Kidney epithelial cell (primary cell): ENCODE data around the gene CHST15. TPM values are rescaled to one million over a fixed set of nuclear protein-coding genes. Genes with fewer than 3 reads are reported as not detected.
A peak's percentile ranks its signal among the peaks of the same experiment; 100 is the strongest.
"Not testable (repeated sequence)": the region's sequence is repeated elsewhere in the genome, so short reads cannot be mapped to it uniquely, and the experiment has no call there.

ENCODE experiments used
- DNase-seq: peaks from one replicate; pipeline ENCODE4 v3.0.0-alpha.2; 2010; ENCODE audit warnings: low read depth
- H3K27me3 ChIP-seq: 2 replicates; pipeline ENCODE4 v1.6.0; 2011; ENCODE audit warnings: low read length; ENCODE audit not compliant: control insufficient read depth, insufficient read depth
- H3K36me3 ChIP-seq: 2 replicates; pipeline ENCODE4 v1.5.1; 2011; ENCODE audit warnings: low read length; ENCODE audit not compliant: control insufficient read depth, insufficient read depth
- H3K4me3 ChIP-seq: 2 replicates; pipeline ENCODE4 v1.5.1; 2011; ENCODE audit warnings: low read depth, mild to moderate bottlenecking, control low read depth, low read length
- total RNA-seq: library from RNA; depleted of rRNA; stranded (reverse); fragments of >200 nt; gene quantifications from 2 replicates; pipeline ENCODE4 v1.2.3, GENCODE V29; 2015
- TF ChIP-seq, protein P1 (sequence below): IDR thresholded peaks from 2 replicates; pipeline ENCODE4 v1.5.1; 2011; ENCODE audit warnings: mild to moderate bottlenecking, moderate library complexity, low read length, control low read depth, inconsistent platforms; ENCODE audit not compliant: insufficient read depth, poor library complexity, severe bottlenecking

The CHST15 gene
- total RNA-seq, 1 donor from 2014 or later, result 18.1 TPM

DNA sequence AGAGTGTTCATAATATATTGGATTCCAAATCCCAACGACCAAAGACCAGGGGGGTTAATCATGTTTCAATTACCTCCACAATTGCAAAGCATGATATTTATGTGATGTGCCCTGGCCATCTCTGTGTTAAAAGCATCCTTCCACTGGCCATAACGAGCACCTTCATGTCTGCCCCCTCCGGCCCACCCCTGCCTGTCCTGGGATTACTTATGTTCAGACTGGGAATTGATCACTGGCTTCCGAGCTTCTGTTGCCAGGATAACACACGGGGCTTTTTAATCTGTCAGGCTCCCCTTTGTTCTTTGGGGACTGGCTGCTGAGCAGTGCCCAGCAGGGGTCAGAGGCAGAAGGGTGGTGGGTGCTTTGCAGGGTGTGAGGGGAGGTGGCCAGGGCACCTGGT lies 13.7 kb upstream of the CHST15 start:
- no peak for DNase-seq
- Histone ChIP-seq H3K36me3 (no peaks in the 10 kb centered on the region), H3K4me3 (no peak overlapping the region), H3K27me3 (peaks cover 3% of the 10 kb centered on the region)
- TF ChIP-seq, protein P1, sequence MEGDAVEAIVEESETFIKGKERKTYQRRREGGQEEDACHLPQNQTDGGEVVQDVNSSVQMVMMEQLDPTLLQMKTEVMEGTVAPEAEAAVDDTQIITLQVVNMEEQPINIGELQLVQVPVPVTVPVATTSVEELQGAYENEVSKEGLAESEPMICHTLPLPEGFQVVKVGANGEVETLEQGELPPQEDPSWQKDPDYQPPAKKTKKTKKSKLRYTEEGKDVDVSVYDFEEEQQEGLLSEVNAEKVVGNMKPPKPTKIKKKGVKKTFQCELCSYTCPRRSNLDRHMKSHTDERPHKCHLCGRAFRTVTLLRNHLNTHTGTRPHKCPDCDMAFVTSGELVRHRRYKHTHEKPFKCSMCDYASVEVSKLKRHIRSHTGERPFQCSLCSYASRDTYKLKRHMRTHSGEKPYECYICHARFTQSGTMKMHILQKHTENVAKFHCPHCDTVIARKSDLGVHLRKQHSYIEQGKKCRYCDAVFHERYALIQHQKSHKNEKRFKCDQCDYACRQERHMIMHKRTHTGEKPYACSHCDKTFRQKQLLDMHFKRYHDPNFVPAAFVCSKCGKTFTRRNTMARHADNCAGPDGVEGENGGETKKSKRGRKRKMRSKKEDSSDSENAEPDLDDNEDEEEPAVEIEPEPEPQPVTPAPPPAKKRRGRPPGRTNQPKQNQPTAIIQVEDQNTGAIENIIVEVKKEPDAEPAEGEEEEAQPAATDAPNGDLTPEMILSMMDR, result no peak

DNA sequence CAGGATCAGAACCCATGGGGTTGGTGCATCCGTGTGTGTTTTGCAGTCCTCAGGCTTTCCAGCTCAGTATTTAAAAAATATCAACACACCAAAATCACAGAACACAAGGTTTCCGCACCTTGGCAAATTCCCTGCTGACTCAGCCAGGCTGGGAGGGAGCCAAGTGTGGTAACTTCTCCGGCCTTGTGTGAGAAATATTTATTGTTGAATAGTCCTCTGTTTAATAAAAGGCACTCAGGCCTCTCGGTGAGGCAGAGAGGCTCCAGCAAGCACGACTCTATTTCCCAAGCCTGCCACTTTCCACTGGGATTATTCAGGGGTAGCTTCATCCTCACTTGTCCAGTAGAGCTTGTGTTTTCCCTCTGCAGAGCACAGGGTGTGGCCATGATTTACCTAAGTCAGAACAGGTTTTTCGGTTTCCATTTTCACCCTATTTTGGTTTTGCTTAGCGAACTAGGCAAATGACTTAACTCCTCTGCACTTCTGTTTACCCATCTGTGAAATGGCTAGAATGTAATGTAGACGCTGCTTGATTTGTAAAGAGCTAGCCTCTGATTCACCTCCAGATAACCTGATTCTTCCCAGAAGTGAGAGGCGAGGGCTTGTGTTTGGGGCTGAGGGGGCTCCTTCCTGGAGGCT lies 13.0 kb upstream of the CHST15 start:
- H3K36me3 ChIP-seq, result no peaks in the 10 kb centered on the region
- TF ChIP-seq, protein P1, result no peak
- H3K4me3 ChIP-seq, result no peak overlapping the region

DNA sequence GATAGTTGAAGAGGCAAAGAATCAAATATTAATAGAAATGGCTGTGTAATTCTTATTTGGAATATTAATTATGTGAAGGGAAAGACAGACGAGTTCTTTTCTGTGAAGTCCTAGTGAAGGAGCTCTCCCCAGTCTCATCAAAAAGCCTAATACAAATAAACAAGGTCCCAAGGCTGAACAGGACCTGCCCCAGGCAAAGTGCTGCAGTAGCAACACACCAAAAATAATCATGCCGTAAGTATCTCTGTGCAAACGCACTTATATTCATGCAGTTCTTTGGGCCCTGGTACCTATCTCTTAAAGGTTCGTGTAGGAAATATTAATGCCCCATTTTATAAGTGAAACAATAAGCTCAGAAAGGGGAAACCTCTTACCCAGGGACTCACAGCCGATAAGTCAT lies 12.2 kb upstream of the CHST15 start:
- no peak for DNase-seq
- TF ChIP-seq, protein P1, result no peak
- Histone ChIP-seq H3K27me3 (peaks cover 3% of the 10 kb centered on the region), H3K36me3 (no peaks in the 10 kb centered on the region), H3K4me3 (no peak overlapping the region)

More for the DNA sequence above, 13.0 kb upstream of the CHST15 start:
- peaks cover 3% of the 10 kb centered on the region for H3K27me3 ChIP-seq
- DNase-seq, result peak; percentile 77

DNA sequence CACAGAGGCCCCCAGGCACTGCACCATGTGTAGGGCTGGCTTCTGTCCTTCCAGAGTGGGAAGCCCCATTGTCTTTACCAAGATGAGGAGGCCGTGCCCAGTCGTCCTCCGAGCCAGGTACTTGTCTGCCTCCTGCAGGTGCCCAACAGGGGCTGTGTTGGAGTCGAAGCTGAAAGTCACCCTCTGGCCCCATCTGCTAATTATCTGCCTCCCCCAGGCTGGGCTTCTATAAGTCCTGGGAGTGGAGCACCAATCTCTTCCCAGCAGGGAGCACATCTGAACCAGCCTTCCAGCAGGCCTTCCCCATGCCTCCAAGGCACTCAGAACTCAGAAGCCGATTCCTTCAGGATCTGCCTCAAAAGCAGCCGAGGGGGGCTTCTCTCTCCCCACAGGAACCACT lies 11.6 kb upstream of the CHST15 start:
- H3K36me3 ChIP-seq, result no peaks in the 10 kb centered on the region
- DNase-seq, result no peak
- no peak overlapping the region for H3K4me3 ChIP-seq
- TF ChIP-seq, protein P1, result no peak
- H3K27me3 ChIP-seq, result peaks cover 3% of the 10 kb centered on the region

DNA sequence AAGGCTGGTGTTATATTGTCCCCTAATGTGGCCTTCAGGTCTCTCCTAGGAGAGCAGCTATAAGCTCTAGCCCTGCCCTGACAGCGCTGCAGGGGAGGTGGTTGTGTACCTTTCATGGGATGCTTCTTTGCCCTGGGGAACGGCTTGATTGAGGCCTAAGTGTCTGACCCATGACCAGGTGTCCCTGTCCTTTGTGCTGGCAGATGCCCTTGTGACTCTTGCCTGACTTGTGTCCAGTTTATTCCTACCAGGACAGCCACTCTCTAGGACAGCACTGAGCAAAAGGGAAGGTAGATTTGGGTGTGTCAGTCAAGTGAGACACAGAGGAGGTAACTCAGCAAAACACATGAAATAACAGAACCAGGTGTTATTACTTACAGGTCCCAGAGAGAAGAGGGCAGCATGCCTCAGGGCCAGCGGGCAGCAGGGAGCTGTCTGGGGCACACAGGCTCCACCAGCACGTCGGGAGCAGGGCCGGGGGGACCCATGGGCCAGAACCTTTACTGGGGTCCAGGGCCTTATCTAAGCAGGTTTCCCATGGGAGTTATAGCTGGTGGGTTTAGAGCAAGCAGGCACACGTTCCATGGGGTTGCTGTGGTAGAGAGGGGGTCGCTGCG lies 10.7 kb upstream of the CHST15 start:
- Histone ChIP-seq H3K27me3 (no peaks in the 10 kb centered on the region), H3K4me3 (no peak overlapping the region), H3K36me3 (no peaks in the 10 kb centered on the region)
- DNase-seq, result no peak
- TF ChIP-seq, protein P1, result no peak

DNA sequence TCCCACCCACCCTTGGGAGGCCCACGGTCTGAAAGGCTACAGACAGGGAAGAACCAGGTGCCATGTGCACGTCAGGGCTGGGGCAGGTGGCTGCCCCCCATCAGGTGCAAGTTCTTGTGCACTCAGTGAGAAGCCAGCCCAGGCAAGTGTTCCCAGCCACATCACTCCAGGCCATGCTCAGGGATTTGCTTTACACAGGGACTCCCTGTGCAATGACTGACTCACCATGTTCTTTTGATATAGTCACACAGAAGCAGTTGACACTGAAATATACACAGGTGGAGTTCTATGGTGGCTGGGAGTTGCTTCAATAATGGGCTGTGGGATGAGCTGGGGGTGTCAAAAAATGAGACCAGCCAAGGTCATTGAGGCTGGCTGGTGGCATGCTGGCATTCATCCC lies 8.0 kb upstream of the CHST15 start:
- Histone ChIP-seq H3K4me3 (no peak overlapping the region), H3K36me3 (no peaks in the 10 kb centered on the region), H3K27me3 (peaks cover 2% of the 10 kb centered on the region)
- TF ChIP-seq, protein P1, result no peak
- no peak for DNase-seq

DNA sequence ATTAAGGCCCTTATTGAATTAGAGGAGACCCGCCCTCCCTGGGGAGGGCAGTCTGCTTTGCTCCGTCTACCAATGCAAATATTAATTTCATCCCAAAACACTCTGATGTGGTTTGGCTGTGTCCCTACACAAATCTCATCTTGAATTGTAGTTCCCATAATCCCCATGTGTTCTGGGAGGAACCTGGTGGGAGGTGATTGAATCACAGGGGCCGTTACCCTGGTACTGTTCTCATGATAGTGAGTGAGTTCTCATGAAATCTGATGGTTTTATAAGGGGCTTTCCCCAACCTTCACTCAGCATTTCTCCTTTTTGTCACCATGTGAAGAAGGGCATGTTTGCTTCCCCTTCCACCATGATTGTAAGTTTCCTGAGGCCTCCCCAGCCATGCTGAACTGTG lies 7.3 kb upstream of the CHST15 start:
- DNase-seq, H3K36me3 ChIP-seq, H3K4me3 ChIP-seq, H3K27me3 ChIP-seq: not testable (repeated sequence)
